Bronchial epithelial cell (primary cell): ENCODE results near the gene TWIST2. TPM values are rescaled to one million over a fixed set of nuclear protein-coding genes. Genes with fewer than 3 reads are reported as not detected.

Experiments used
- DNase-seq: peaks from one replicate; pipeline ENCODE4 v3.0.0-alpha.2; 2010; ENCODE audit warnings: low read depth
- FAIRE-seq: peaks from 2 replicates; lab custom pipeline; 2011; peaks lifted over from hg19 to GRCh38; lab: Jason Lieb, UNC
- H3K27me3 ChIP-seq: 2 replicates; pipeline ENCODE4 v1.5.1; 2011; ENCODE audit warnings: low read length; ENCODE audit not compliant: control insufficient read depth, insufficient read depth
- H3K36me3 ChIP-seq: 2 replicates; pipeline ENCODE4 v1.5.1; 2011; ENCODE audit warnings: low read length; ENCODE audit not compliant: control insufficient read depth, insufficient read depth
- H3K4me3 ChIP-seq: 2 replicates; pipeline ENCODE4 v1.5.1; 2011; ENCODE audit warnings: mild to moderate bottlenecking, low read depth, low read length, control low read depth
- total RNA-seq: library from RNA; depleted of rRNA; stranded (reverse); fragments of >200 nt; gene quantifications from 2 replicates; pipeline ENCODE4 v1.2.1, GENCODE V29; 2014
- TF ChIP-seq, protein P1 (sequence below): IDR thresholded peaks from 2 replicates; pipeline ENCODE4 v1.5.1; 2011; ENCODE audit warnings: mild to moderate bottlenecking, moderate library complexity, low read length, control low read depth, inconsistent platforms; ENCODE audit not compliant: insufficient read depth, severe bottlenecking

TWIST2 gene
- total RNA-seq, 1 donor from 2014 or later, result 7.4 TPM

GRCh38 chr2:238810321-238810720, 37.6 kb upstream of the TWIST2 start:
- H3K27me3 ChIP-seq, result no peaks in the 10 kb centered on the region
- FAIRE-seq, result no peak
- DNase-seq, result no peak
- H3K4me3 ChIP-seq, result no peak overlapping the region
- no peaks in the 10 kb centered on the region for H3K36me3 ChIP-seq
- TF ChIP-seq, protein P1, sequence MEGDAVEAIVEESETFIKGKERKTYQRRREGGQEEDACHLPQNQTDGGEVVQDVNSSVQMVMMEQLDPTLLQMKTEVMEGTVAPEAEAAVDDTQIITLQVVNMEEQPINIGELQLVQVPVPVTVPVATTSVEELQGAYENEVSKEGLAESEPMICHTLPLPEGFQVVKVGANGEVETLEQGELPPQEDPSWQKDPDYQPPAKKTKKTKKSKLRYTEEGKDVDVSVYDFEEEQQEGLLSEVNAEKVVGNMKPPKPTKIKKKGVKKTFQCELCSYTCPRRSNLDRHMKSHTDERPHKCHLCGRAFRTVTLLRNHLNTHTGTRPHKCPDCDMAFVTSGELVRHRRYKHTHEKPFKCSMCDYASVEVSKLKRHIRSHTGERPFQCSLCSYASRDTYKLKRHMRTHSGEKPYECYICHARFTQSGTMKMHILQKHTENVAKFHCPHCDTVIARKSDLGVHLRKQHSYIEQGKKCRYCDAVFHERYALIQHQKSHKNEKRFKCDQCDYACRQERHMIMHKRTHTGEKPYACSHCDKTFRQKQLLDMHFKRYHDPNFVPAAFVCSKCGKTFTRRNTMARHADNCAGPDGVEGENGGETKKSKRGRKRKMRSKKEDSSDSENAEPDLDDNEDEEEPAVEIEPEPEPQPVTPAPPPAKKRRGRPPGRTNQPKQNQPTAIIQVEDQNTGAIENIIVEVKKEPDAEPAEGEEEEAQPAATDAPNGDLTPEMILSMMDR, result no peak

GRCh38 chr2:238811293-238811692, 36.6 kb upstream of the TWIST2 start:
- H3K4me3 ChIP-seq, result no peak overlapping the region
- no peak for FAIRE-seq
- DNase-seq, result no peak
- peaks cover under 1% of the 10 kb centered on the region for H3K27me3 ChIP-seq
- TF ChIP-seq, protein P1, result no peak
- no peaks in the 10 kb centered on the region for H3K36me3 ChIP-seq

DNA sequence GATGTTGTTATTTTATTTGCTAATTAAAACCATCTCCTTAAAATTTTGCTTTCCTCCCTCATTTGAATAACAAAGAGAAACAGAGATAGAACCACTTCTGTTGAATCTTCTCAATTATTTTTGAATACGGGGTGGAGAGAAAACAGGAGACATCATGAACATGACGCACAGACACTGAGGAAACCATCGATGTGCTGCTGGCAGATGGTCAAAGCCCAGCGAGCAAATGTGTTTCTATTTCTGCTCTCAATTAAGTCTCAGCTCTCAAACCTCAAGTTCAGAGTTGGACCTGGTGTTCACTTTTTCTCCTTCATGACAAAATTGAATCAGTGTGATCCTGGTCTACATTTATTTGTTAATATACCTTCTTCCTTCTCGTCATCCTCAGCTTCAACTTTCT, 36.1 kb upstream of the TWIST2 start:
- DNase-seq, result no peak
- TF ChIP-seq, protein P1, result no peak
- Histone ChIP-seq H3K4me3 (no peak overlapping the region), H3K27me3 (peaks cover 2% of the 10 kb centered on the region), H3K36me3 (no peaks in the 10 kb centered on the region)
- FAIRE-seq, result no peak

DNA sequence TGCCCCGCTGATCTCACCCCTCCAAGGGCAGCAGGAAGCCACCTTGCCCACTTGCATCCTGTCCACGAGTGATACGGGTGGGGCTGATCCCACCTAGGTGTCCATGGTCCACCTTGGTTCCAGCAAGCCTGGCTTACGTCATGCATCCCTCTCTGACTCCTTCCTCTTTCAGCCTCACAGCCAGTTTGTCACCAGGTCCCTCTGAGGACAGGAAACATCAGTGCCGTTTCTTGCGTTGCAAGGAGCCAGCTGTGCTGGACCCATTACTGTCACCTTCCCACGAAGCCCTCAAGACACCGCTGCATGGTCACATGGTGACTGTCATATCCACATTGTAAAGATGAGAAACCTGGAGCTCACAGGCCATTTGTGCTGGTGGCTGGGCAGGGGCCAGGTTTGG, 34.8 kb upstream of the TWIST2 start:
- DNase-seq, result no peak
- FAIRE-seq, result no peak
- H3K4me3 ChIP-seq, result no peak overlapping the region
- no peaks in the 10 kb centered on the region for H3K36me3 ChIP-seq
- TF ChIP-seq, protein P1, result no peak
- H3K27me3 ChIP-seq, result peaks cover 3% of the 10 kb centered on the region

DNA sequence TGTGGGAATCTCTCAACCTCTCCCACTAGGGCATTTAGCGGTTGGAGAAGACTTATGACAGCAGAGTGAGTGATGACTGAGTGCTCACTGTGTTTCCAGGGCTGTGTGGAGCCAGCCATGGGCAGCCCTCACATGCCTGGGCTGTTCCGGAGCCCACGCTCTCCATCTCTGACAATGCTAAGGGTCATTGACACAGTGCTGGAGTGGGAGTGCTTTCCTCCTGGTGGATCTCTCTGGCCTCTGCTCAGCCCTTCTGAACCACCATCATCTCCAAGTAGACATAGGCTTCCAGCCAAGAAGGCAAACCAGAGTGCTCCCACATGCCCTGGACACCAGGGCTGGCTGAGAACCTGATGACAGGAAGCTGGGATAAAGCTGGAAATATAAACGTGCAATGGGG, 33.1 kb upstream of the TWIST2 start:
- FAIRE-seq, result no peak
- H3K27me3 ChIP-seq, result peaks cover 3% of the 10 kb centered on the region
- TF ChIP-seq, protein P1, result no peak

GRCh38 chr2:238816291-238816690, 31.6 kb upstream of the TWIST2 start:
- no peak for FAIRE-seq
- no peak for DNase-seq
- Histone ChIP-seq H3K27me3 (peaks cover 3% of the 10 kb centered on the region), H3K4me3 (no peak overlapping the region), H3K36me3 (no peaks in the 10 kb centered on the region)
- TF ChIP-seq, protein P1, result no peak

More for the DNA sequence above, 33.1 kb upstream of the TWIST2 start:
- no peak for DNase-seq
- Histone ChIP-seq H3K4me3 (no peak overlapping the region), H3K36me3 (no peaks in the 10 kb centered on the region)
